NCI-H2196 (cell line): Measurements from ENCODE around the gene CACHD1.

Source experiments
- DNase-seq: peaks from one replicate; lab custom pipeline; 2025; ENCODE audit not compliant: unreplicated experiment; lab: John Stamatoyannopoulos, UW

CACHD1 gene

DNA sequence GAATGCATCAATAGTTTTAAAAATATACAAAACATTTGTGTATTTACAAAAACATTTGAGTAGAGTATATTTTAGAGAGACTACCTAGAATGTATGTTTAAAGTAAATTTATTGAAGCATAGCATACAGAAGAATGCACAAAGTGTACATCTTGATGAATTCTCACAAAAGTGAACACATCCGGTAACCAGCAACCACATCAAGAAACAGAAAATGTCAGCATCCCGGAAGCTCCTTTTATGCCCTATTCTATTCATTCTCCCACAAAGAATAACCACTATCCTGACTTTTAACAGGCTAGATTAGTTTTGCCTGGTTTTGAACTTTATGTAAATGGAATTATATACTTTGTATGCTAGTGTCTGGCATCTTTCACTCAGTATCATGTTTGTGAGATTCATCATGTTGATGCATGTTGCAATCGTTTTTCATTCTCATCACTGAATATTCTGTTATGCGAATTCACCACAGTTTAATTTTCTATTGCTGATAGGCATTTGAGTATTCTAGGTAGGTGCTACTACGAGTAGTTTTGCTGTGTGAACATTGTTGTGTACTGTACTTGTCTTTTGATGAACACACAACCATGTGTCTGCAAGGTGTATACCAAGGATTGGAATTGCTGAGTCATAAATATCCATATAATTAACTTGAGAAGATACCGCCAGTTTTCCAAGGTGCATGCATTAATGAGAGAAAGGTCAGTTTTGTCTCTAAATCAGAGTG, 75.4 kb downstream of the CACHD1 start:
- no peak for DNase-seq

DNA sequence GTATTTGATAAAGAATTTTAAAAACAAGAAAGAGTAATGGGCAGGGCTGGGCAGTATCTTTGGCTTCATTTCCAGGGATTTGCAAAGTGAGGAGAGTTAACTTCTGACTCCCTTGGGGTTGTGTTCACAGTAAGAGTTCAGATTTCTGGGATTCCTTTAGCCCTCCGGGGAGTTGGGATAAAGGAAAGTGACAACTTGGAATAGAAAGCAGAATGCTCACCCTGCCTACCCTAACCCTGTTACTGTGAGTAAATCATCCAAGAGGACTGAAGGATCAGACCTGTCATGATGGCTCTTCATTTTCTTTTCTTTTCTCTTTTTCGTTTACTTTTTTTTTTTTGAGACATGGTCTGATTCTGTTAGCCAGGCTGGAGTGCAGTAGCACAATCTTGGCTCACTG, 76.1 kb downstream of the CACHD1 start:
- no peak for DNase-seq

DNA sequence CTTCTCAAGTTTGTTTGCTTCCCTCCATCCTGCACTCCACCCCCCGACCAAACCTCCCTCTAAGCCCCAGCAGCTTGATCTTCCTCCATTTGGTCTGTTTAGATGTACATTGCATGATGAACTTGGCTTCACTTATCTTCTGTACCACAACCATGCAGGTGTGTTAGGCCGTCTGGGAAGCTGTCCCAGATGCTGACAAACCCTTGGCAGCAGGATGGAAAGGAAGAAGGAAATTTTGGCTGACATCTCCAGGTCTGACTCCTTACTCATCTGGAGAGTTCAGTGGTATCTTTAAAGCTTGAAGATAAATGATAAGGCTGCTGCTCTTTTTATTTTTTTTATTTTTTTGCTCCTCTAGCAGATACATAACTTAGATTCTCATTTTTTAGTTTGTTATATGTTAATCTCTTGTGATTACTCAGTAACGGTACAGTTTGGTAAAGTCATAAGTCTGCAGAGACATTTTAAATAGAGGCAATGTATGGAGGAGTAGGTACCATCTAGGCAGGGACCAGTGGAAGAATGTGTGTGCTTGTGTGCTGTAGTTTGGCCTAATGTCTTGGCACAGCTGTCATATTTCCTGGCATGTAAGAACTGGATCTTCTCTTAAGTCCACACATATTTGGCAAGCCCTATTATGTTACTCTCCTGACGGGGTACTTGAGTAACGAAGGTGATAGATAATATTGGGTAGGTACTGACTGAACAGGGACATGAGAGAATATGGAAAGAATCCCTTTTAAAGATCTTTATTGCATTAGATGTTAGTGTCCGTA, 79.7 kb downstream of the CACHD1 start:
- DNase-seq: peak; percentile 20

DNA sequence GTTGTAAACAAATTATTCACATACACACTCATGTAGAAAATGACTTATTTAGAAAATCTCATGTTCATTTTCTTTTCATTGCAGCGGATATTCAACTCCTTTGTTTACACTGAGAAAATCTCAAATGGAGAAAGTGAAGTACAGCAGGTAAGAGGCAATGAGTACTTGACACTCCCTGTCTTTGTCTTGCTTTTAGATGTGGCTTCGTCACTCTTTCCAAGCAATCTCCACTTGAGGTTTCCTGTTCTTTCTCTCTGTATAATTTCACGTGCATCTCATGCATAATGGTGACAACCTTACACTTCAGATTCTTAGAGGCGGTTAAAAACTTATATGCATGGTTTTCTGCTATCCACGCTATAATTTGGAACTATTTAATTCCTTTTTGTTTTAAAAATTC, 80.6 kb downstream of the CACHD1 start:
- DNase-seq: peak; percentile 65

DNA sequence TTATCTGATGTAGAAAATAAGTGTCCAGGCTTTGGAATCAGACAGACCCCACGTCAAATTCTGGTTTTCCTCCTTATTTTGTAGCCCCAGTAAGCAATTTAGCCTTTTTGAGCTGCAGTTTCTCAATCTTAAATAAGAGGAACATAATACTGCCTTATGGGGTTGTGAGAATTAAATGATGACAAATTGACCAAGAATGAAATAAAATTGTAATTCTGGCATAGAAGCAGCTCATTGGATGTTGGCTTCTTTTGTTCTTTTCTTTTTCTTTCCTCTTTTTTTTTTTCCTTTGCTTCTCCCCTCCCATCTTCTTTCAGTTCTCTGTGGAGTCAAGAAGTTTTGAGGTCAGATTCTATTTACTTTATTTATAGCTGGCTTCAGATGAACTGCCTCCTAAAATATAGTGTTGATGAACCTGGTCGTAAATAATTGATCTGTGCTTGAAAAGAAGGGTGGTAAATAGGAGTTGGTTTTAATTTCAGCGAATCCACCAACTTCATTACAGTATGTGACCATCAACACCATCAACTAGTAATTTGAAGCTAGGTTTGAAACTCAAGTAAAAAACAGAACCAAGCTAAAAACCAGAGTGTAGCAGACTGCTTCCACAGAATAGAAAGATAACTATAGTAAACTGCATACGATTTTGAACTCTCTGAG, 81.1 kb downstream of the CACHD1 start:
- DNase-seq: no peak

DNA sequence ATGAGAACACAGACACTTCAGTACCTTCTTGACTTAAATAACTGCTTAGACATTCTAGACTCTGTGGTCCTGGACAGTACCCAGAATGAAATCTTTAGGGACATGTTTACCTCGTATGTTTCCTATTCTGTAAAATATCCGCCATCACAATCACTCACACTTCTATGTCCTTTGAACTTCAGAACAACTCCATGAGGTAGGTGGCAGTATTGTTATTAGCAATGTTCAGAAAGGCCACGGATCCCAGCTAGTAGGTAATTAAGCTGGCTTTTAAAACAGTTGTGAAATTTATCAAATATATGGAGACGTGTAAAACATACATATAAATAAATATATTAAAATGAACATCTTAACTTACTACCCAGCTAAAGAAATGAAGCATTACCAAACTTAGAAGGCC, 83.4 kb downstream of the CACHD1 start:
- DNase-seq: no peak

DNA sequence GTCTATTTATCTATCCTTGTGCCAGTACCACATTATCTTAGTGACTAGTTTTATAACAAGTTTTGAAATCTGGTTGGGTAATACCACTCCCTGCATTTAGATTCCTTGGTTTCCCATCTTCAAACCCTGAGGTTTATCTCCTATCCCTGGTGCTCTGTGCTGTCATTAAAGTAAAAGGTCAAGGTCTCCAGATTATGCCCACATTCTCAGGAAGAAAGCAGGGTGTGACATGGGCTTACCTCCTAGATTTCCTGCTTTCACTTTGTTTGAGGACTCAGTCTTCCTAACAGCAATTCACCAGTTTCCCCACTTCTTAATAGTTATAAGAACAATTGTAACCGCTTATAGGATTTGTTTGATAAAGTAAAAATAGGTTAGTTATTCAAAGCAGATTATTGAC, 86.0 kb downstream of the CACHD1 start:
- no peak for DNase-seq

DNA sequence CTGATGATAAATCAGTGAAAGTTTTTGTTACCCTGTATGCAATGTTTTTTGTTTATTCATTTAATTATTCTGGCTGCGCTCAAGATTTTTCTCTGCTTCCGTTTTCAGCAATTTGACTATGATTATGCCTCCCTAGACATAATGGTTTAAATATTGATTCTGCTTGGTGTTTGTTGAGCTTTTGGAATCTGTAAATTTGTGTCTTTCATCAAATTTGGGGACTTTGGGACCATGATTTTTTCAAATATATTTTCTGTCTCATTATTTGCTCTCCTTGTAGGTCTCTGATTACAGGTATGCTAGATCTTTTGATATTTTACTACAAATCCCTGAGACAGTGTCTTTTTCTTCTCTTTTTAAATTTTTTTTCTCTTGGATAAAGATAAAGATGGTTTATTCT, 92.1 kb downstream of the CACHD1 start:
- DNase-seq: no peak

DNA sequence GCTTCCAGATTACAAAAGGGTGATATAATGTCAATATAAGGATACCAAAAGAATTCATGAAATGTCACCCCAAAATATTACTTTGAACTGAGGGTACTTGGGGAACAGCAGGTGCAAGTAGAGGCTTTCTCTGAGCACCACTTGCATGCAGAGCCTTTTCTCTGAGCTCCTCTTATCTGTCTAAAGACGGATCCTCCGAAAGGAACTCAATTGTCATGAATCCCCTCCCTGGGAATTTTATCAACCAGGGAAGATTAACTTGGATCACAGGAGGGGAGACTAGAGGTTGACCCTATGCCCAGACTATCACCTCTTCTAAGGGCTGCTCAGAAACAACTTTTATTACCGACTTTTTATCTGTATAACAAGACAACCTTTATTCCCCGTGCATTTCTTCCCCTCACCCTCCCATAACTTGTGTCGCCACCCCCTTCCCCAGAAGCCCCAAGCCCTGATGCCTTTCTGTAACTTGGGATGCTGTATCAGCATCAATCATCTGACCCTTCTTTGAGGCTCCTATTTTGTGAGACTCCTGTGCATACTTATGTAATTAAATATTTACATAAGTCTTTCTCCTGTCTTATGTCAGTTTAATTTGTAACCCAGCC, 94.1 kb downstream of the CACHD1 start:
- no peak for DNase-seq

DNA sequence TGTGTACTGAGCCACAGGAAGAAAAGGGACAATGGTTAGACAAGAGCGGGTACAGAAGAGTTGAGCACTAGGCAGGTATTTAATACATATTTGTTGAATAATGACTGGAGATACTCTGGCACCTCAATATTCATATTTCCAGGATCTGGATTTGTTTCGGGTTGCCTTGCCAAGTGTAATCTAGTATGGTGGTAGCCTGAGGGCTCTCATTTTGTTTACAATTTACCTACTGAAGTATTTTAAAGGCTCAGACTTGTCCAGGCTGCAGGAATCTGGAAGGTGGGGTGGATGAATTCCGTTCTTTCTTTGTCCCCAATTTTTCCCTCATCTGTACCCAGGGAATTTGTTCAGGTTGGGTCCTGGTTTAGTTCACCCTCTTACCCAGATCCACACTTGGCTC, 95.0 kb downstream of the CACHD1 start:
- no peak for DNase-seq

DNA sequence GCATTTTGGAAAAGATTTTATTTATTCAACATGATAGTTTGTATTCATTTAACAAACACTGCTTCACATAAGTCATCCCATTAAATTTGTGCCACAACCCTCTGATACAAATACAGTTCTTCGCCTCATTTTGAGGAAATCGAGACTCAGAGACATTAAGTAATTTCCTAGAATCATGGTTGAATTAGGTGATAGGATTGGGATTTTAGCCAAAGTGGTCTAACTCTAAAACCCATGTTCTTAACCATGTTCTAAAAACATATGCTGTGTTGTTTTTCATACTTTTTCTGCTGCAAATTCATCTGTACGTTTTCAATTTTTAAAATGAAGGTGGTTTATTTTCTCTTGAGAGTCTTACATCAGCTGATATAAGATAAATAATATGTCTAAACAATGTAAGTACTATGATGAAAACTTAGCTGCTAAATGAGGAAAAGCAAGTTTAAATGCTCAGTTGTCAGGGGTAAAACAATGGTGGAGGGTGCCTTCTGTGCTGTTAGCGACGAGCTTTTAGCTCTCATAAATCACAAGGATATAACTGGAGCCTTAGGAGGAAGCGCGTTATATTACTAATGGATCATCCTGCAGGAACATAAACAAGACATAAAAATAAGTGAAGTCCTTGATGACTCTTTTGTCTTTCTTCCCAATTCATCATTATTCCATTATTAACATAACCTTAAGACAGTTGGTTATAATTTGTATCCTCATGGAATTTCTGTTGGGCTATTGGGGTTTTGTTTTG, 97.7 kb downstream of the CACHD1 start:
- no peak for DNase-seq

DNA sequence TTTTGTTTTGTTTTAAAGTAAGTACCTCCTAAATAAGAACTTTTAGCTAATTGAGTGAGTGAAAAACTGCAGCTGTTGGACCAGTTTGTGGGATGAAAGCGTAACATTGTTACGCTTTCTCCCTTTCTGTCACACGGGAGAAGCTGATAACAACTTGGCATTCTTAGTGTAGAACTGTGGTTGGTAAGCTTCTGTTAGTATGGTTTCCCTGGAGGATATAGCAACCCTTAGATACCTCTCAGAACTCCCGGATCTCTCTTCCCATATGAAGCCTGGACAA, 98.2 kb downstream of the CACHD1 start:
- no peak for DNase-seq

DNA sequence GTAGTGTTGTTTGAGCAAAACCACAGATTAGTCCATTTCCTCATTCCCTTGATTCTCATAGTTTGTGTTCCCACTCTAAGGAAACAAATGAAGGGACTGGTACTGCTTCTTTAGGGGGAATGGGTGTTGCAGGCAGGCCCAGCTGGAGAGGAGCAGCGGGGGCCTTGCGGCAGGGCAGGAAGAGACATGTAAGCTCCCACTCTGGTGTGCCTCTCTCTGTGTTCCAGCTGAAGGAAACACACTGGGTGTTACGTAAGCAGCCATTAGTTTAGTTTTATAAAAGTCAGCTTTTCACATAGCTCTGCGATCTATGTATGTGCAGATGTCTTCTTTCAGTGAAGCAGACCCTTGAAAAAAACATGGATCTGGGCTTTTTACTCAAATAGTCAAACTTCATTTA, 99.5 kb downstream of the CACHD1 start:
- DNase-seq: no peak

DNA sequence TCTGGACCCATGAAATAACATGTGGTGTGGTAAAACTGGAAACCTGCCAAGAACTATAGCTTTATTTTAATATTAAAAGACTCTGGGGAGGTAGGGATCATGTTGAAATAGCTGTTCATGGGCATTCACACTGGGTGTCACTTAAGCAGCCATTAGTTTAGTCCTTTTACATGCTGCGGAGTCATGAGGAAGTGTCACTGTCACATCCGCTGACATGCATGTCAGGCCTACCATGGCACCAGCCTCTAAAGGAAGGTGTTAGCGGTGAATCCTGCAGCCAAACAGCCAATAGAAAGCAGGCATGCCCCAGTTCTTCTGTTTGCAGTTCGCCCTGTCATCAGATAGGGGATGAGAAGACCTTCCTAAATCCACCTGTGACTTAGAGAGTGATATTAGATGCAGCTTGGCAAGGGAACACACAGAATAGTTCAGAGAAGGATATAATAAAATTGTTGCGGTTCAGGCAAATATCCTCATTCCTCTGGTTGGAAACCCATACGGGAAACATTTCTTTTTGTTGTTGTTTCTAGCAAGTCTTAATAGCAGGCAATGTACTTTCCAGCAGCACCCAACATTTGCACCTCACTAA, 100.4 kb downstream of the CACHD1 start:
- DNase-seq: no peak

DNA sequence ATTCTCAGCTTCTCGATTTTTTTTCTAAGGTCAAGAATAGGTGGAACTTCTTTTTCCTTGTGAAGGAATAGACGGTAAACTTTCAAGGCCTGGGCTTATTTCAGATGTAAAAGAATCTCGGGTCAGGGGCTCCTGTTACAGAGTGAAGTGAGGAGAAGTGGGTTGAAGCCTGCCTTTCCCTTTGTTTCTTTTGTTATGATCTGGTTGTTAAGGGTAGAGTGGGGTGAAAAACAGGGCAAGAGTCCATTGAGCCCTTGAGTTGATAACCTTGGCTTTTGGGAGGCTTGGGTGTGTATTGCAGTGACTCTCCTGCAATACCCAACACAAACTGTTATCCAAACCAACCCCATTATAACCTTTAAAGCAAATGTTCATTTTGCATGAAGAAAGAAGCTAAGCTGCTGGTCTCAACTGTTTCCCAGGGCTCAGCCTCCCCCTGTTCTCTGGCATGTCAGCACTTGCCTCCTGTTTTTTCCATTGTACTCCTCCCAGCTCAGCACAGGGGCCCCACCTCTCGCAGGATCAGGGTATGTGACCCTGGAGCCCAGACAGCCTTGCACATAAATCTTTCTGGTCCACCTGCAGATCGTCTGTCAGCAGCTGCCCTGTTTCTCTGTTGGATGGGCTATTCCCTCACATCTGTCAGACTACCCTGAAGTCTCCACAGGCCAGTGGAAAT, 102.4 kb downstream of the CACHD1 start:
- DNase-seq: peak; percentile 14

DNA sequence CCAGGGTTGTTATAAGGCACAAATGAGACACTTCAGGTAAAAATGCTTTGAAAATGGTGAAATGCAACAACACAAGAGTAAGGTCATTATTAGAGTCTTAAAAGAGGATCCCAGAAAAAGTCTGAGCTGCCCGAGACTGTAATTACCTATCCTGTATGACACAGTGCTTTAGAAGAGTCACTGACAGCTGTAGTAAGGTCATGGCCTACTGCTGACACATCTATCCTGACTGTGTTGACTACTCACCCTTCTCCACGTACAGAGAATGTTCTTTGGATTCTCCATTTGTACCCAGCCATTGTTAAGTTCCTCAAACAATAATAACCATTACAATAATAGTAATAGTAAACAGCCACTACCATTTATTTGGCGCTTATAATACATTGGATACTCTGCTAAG, 104.4 kb downstream of the CACHD1 start:
- no peak for DNase-seq

DNA sequence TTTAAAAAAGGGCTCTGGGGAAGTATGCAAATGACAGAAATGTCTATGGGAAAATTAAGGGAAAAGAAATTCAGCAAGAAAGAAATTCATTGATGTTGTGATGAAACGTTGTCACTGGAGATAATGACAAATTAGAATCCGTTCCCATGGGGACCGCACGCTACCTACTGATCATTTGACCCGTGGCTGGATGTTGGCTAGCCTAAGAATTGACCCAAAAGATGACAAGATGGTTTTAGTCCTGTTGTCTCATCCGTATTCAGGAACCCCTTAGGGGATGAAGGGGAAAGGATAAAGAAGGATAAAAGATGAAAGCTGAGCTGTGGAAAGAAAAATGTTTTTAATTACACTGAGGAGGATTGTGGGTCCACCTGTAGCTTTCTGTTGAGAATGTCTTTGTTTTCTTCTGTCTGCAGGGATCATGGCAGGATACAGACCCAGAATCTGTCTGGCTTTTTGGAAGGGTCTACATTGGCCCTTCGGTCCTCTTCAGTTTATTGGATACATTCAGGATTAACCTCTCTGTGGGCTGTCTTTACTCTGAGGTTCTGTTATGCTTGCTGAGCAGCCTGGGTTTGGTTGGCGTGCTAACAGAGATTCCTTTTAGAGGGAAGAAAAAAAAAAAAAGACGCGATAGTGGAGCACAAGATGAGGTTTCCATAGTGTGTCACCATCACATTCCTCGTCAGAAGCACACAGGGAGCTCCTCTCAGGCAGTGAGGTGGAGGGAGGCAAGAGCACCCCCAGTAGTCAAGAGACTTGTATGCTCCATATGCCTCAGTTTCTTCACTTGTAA, 106.2 kb downstream of the CACHD1 start:
- DNase-seq: no peak

DNA sequence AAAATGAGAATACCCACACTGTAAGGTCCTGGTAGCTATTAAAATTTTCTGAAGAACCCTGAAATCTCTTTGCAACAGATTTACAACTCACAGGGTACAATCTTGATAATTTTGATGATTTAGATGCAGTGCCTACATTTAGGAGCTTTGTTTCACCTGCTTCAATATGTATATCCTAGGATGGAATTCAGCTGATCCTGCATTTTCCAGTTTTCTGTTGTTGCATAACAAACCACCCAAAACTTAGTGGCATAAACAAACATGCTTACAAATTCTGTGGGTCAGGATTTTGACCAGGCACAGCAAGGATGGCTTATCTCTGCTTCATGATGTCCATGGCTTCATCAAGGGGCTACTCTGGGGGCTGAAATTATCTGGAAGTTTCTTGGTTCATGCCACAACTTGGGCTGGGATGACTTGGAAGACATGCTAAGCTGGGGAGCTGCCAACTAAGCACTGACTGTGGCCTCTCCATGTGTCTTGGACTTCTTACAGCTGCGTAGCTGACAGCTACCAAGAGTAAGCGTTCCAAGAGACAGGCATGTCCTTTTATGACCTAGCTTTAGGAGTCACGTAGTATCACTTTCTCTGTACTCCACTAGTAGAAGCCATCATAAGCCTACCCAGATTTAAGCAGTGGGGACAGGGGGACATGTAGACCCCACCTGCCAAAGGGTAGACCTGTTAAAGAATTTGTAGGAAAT, 108.5 kb downstream of the CACHD1 start:
- DNase-seq: no peak

DNA sequence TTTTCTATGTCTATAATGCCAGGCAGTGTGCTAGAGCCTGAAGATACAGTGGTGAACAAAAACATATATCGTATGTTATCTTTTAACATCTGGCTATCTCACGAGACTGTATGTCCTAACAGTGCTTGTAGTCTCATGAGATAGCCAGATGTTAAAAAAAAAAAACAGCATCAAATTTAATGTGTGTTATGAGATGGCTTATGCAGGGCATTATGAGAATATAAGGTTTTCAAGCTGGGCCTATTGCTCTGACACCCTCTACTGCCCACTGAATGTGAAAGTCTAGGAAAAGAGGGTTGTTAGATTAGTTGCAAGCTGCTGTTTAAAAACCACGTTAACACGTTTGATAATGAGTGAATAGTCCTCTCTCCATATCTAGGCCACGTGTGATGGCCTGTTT, 109.8 kb downstream of the CACHD1 start:
- DNase-seq: no peak
